22Rv1 (cell line): Measurements from ENCODE around the gene NTNG1.

ENCODE experiments used
- ZFX ChIP-seq: fragments of 450-650 bp; IDR thresholded peaks from 2 replicates; pipeline ENCODE4 v1.6.1; 2017; ENCODE audit warnings: antibody characterized with exemption, borderline replicate concordance
- TF ChIP-seq, protein P1 (sequence below): fragments of 450-650 bp; IDR thresholded peaks from 2 replicates; pipeline ENCODE4 v1.5.1; 2017; ENCODE audit warnings: mild to moderate bottlenecking

DNA sequence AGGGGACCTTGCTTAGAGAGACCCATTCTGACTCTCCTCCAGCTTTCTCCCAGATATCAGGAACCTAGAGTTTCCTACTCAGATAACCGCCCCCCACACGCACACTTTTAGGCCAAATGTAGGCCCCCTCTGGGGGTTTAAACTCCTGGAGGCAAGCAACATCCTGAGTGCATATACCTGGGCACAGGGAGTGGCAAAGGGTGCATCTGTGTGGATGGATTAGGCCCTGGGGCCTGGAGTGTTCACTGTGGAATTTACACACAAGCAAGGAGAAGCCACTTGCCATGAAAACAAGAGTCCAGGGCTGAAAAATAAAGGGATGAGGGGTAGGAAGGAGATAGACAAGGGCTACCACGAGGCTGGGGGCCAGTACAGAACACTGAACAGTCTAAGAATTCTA, 343.1 kb downstream of the NTNG1 start:
- TF ChIP-seq, protein P1, sequence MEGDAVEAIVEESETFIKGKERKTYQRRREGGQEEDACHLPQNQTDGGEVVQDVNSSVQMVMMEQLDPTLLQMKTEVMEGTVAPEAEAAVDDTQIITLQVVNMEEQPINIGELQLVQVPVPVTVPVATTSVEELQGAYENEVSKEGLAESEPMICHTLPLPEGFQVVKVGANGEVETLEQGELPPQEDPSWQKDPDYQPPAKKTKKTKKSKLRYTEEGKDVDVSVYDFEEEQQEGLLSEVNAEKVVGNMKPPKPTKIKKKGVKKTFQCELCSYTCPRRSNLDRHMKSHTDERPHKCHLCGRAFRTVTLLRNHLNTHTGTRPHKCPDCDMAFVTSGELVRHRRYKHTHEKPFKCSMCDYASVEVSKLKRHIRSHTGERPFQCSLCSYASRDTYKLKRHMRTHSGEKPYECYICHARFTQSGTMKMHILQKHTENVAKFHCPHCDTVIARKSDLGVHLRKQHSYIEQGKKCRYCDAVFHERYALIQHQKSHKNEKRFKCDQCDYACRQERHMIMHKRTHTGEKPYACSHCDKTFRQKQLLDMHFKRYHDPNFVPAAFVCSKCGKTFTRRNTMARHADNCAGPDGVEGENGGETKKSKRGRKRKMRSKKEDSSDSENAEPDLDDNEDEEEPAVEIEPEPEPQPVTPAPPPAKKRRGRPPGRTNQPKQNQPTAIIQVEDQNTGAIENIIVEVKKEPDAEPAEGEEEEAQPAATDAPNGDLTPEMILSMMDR, result no peak
- no peak for TF ChIP-seq ZFX
